ENCODE measurements around the gene ZNF90.

DNA sequence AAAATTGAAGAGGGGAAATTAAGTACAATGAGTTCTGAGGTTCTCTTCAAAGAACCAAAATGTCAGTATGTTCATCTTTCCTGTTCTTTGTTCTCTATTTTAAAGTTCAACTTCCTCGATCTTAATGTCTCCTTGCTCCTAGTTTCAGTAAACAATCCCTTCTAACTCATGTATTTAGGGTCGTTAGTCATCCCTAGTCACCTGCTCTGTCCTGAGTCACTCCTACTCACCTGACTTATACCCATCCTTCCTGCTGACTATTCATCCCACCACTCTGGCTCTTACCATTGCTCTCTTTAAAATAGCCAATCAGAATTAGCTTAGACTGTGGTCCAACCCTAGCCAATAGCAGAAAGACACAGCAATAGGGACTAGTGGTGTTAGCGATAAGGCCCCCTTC lies 24.3 kb downstream of the ZNF90 start:
- TF ChIP-seq, protein P1, sequence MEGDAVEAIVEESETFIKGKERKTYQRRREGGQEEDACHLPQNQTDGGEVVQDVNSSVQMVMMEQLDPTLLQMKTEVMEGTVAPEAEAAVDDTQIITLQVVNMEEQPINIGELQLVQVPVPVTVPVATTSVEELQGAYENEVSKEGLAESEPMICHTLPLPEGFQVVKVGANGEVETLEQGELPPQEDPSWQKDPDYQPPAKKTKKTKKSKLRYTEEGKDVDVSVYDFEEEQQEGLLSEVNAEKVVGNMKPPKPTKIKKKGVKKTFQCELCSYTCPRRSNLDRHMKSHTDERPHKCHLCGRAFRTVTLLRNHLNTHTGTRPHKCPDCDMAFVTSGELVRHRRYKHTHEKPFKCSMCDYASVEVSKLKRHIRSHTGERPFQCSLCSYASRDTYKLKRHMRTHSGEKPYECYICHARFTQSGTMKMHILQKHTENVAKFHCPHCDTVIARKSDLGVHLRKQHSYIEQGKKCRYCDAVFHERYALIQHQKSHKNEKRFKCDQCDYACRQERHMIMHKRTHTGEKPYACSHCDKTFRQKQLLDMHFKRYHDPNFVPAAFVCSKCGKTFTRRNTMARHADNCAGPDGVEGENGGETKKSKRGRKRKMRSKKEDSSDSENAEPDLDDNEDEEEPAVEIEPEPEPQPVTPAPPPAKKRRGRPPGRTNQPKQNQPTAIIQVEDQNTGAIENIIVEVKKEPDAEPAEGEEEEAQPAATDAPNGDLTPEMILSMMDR (IDR thresholded peaks at IDR 0.05), result no peak
- TF ChIP-seq POLR2A (IDR thresholded peaks at IDR 0.05), result no peak

All from heart left ventricle (tissue), 13 donors.